ENCODE results near the gene SMG6.

The SMG6 gene

GRCh38 chr17:2297023-2297422, 6.6 kb downstream of the SMG6 start:
- Histone ChIP-seq H3K9me3 (ENCODE audit: control insufficient read depth, insufficient read depth, low read depth, low read length) (no peaks in the 10 kb centered on the region), H3K4me3 (ENCODE audit: low read depth, low read length) (no peak overlapping the region), H3K36me3 (ENCODE audit: control insufficient read depth in 2 of 2, insufficient read depth in 1 of 2, low read length in 2 of 2) (peaks cover 61 to 84% of the 10 kb centered on the region in 2 experiments), H3K27ac (ENCODE audit: extremely low read depth, low read depth, low read length) (no peak overlapping the region), H3K4me1 (ENCODE audit: control insufficient read depth, insufficient read depth, low read length) (no peaks in the 10 kb centered on the region)
- ChIA-PET CTCF (interaction anchor here (0.7 to 2.1 kb wide), 4 partner anchors 14 to 243 kb away, joined by 3 to 11 read pairs (median 5); partner anchors contain the start of gene HIC1), POLR2A (interaction anchor here (0.5 kb wide), 1 partner anchor 9 kb away, joined by 3 read pairs; no protein-coding TSS in a partner anchor)
- TF ChIP-seq OSR2 (tag by site-specific recombination; IDR thresholded peaks at IDR 0.05): no peak

- TF ChIP-seq ZNF449 (tag by site-specific recombination; IDR thresholded peaks at IDR 0.05) (no peak), ZNF223 (tag by site-specific recombination; IDR thresholded peaks at IDR 0.05) (no peak), ZNF280D (tag by site-specific recombination; IDR thresholded peaks at IDR 0.05) (no peak), ZNF311 (tag by site-specific recombination; IDR thresholded peaks at IDR 0.05; ENCODE audit: borderline replicate concordance) (no peak), ZNF629 (tag by site-specific recombination; IDR thresholded peaks at IDR 0.05) (no peak), GLIS2 (tag by site-specific recombination; IDR thresholded peaks at IDR 0.05) (no peak), YY1 (tag by site-specific recombination; IDR thresholded peaks at IDR 0.05) (no peak), PRDM1 (tag by site-specific recombination; IDR thresholded peaks at IDR 0.05) (peak; percentile 92), ZNF280C (tag by site-specific recombination; IDR thresholded peaks at IDR 0.05) (no peak), ZNF843 (tag by site-specific recombination; IDR thresholded peaks at IDR 0.05) (no peak), CTCF (tag by site-specific recombination; IDR thresholded peaks at IDR 0.05) (no peak), ZNF155 (tag by site-specific recombination; IDR thresholded peaks at IDR 0.05) (0 out of 2 replicates have a peak, but pooled peaks have one; percentile 23), ZNF558 (tag by site-specific recombination; IDR thresholded peaks at IDR 0.05) (no peak), ZNF677 (tag by site-specific recombination; IDR thresholded peaks at IDR 0.05) (no peak), RBAK (tag by site-specific recombination; IDR thresholded peaks at IDR 0.05) (no peak), ZNF48 (tag by site-specific recombination; IDR thresholded peaks at IDR 0.05) (no peak), ZNF626 (tag by site-specific recombination; IDR thresholded peaks at IDR 0.05) (no peak)
- POLR2A ChIA-PET: interaction anchor here (0.6 to 1.0 kb wide), 2 partner anchors 8 to 257 kb away, joined by 3 to 5 read pairs; partner anchors contain the start of genes SMG6 and SRR
- Histone ChIP-seq H3K9me3 (ENCODE audit: control insufficient read depth, insufficient read depth, low read depth, low read length) (no peaks in the 10 kb centered on the region), H3K4me1 (ENCODE audit: control insufficient read depth, insufficient read depth, low read length) (no peaks in the 10 kb centered on the region), H3K4me3 (ENCODE audit: low read depth, low read length) (no peak overlapping the region), H3K36me3 (ENCODE audit: control insufficient read depth in 2 of 2, insufficient read depth in 1 of 2, low read length in 2 of 2) (peaks cover 75 to 95% of the 10 kb centered on the region in 2 experiments), H3K27ac (ENCODE audit: extremely low read depth, low read depth, low read length) (no peak overlapping the region)
- CTCF ChIA-PET: interaction anchor here (0.6 to 1.2 kb wide), 2 partner anchors 57 to 130 kb away, joined by 4 read pairs; no protein-coding TSS in a partner anchor
Measured at GRCh38 chr17:2295575-2295974, 8.0 kb downstream of the SMG6 start.
